ENCODE measurements around the gene WDR4. TPM values are rescaled to one million over a fixed set of nuclear protein-coding genes. Genes with fewer than 3 reads are reported as not detected.

WDR4 gene
- polyA plus RNA-seq, 1 of the 3 experiments (the other 2 are of a cell fraction), result 26.5 TPM

- Histone ChIP-seq H3K9ac (no peak overlapping the region), H3K4me3 (ENCODE audit: low read depth in 2 of 2, low read length in 1 of 2) (no peak overlapping the region), H3K9me2 (no peaks in the 10 kb centered on the region), H3F3A (replicated peaks; ENCODE audit: insufficient read depth) (no peaks in the 10 kb centered on the region), H3K27me3 (ENCODE audit: insufficient read depth) (no peaks in the 10 kb centered on the region), H3K36me3 (replicated peaks in 1 of 2; ENCODE audit: control insufficient read depth in 1 of 2, insufficient read depth in 2 of 2, low read length in 1 of 2) (peaks cover 6 to 73% of the 10 kb centered on the region in 2 experiments), H3K9me3 (no peaks in the 10 kb centered on the region), H3K79me2 (ENCODE audit: insufficient read depth) (peaks cover 42% of the 10 kb centered on the region), H3K4me2 (no peak overlapping the region), H4K20me1 (ENCODE audit: insufficient read depth) (peaks cover 30% of the 10 kb centered on the region), H3K4me1 (ENCODE audit: control insufficient read depth in 1 of 2, insufficient read depth in 2 of 2, low read depth in 1 of 2, low read length in 1 of 2) (peaks cover 0 to 25% of the 10 kb centered on the region in 2 experiments; a peak in 1 of 4 replicates), H2AFZ (ENCODE audit: low read depth) (no peak overlapping the region), H3K27ac (ENCODE audit: low read depth in 2 of 2, low read length in 1 of 2) (no peak overlapping the region)
- WGBS (ENCODE audit: low lambda C conversion rate), result 97% methylated on average over 18 of the region's 29 CpGs
- POLR2A ChIA-PET, result no interaction called here
- DNase-seq, result peak; percentile 20
- CTCF ChIA-PET, result interaction anchor here (0.9 to 1.4 kb wide), 2 partner anchors 44 to 269 kb away, joined by 3 to 6 read pairs; no protein-coding TSS in a partner anchor
- no peak for TF ChIP-seq MXI1 (IDR thresholded peaks at IDR 0.05; ENCODE audit: low read depth, low read length)
- no peak for TF ChIP-seq RFX5 (IDR thresholded peaks at IDR 0.05; ENCODE audit: low read length)
- TF ChIP-seq TAF1 (IDR thresholded peaks at IDR 0.05; ENCODE audit: borderline replicate concordance, low read depth, low read length), result no peak
- no peak for TF ChIP-seq PBX3 (IDR thresholded peaks at IDR 0.05)
- no peak for TF ChIP-seq SMC3 (IDR thresholded peaks at IDR 0.05; ENCODE audit: low read depth, low read length)
- no peak for TF ChIP-seq FOSL2 (IDR thresholded peaks at IDR 0.05; ENCODE audit: borderline replicate concordance, low read depth)
- TF ChIP-seq RAD21 (IDR thresholded peaks at IDR 0.05; ENCODE audit: low read length), result no peak
- no peak for TF ChIP-seq SIN3A (IDR thresholded peaks at IDR 0.05; ENCODE audit: borderline replicate concordance, low read depth, low read length)
- TF ChIP-seq USF1 (IDR thresholded peaks at IDR 0.05; ENCODE audit: borderline replicate concordance, low read depth), result no peak
- TF ChIP-seq CTCF (IDR thresholded peaks at IDR 0.05), result no peak
- TF ChIP-seq YY1 (IDR thresholded peaks at IDR 0.05; ENCODE audit: low read depth), result no peak
- no peak for TF ChIP-seq EP300 (IDR thresholded peaks at IDR 0.05; ENCODE audit: borderline replicate concordance in 1 of 2, low read depth in 1 of 2, low read length in 1 of 2)
- TF ChIP-seq RXRA (IDR thresholded peaks at IDR 0.05; ENCODE audit: borderline replicate concordance, low read depth), result no peak
- no peak for TF ChIP-seq USF2 (IDR thresholded peaks at IDR 0.05; ENCODE audit: borderline replicate concordance, low read depth, low read length)
- TF ChIP-seq NRF1 (IDR thresholded peaks at IDR 0.05; ENCODE audit: low read depth, low read length), result no peak
- no peak for TF ChIP-seq TEAD4 (IDR thresholded peaks at IDR 0.05; ENCODE audit: borderline replicate concordance, insufficient read depth)
- TF ChIP-seq GATA2 (CRISPR knock-in tag; IDR thresholded peaks at IDR 0.05), result no peak
- no peak for TF ChIP-seq RCOR1 (IDR thresholded peaks at IDR 0.05; ENCODE audit: low read length)
Observed at GRCh38 chr21:42861848-42862400, 17.4 kb downstream of the WDR4 start.
